ENCODE results near the gene LBX2. TPM values are rescaled to one million over a fixed set of nuclear protein-coding genes. Genes with fewer than 3 reads are reported as not detected.
A peak's percentile ranks its signal among the peaks of the same experiment; 100 is the strongest.

The LBX2 gene
- total RNA-seq, 1 experiment from 2014 or later: 9.6 TPM

DNA sequence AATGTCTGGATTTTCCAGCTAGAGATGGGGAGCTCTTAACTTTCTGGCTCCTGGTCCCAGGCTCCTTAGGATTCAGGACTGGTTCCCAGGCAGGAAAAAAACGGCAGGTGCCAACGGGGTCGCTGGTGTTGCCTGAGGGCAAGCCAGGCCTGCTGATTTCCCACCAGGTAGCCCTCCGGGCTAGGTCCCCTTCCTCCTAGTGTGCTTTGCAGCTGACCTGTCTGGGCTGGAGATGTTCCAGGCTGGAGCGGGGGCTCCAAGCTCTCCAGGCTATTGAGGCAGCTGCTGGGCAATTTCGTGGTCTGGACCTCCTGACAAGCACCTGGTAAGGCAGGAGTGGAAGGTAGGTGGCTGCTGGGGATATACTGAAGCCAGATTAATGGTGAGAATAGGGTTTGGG is 24.9 kb downstream of the LBX2 start:
- no peaks in the 10 kb centered on the region; the same call in 1 of the 2 replicates for H3K4me1 ChIP-seq (ENCODE audit: control insufficient read depth, insufficient read depth, low read length)
- ChIA-PET CTCF (interaction anchor here (0.7 kb wide), 1 partner anchor 734 kb away, joined by 8 read pairs; no protein-coding TSS in a partner anchor), POLR2A (interaction anchor here (0.7 kb wide), 2 partner anchors 16 to 53 kb away, joined by 7 to 9 read pairs; no protein-coding TSS in a partner anchor)
- intact Hi-C loops (cut with micrococcal nuclease; ENCODE audit: unreplicated experiment): no loop called here
- no peak for ATAC-seq
- no peaks in the 10 kb centered on the region for H3K27me3 ChIP-seq (ENCODE audit: control insufficient read depth, insufficient read depth, low read length)
- no peaks in the 10 kb centered on the region for H3K9me3 ChIP-seq (ENCODE audit: control insufficient read depth, insufficient read depth, low read depth, low read length)
- peaks cover 3% of the 10 kb centered on the region; the same call in 1 of the 2 replicates for H3K36me3 ChIP-seq (ENCODE audit: control insufficient read depth, insufficient read depth, low read length)
- in situ Hi-C loops (cut with HindIII; ENCODE audit: low pct_unique_long_range_greater_than_20kb, low sequenced_read_pairs): no loop called here
- BruUV-seq (replicated peaks): no TSS peak
- H3K4me3 ChIP-seq (ENCODE audit: low read depth in 2 of 2, low read length in 2 of 2): no peak overlapping the region
- no peak for DNase-seq (ENCODE audit: low read depth, low spot score)
- TF ChIP-seq POLR2AphosphoS5 (IDR thresholded peaks at IDR 0.05; ENCODE audit: low read depth, low read length) (no peak), SIN3A (IDR thresholded peaks at IDR 0.05; ENCODE audit: borderline replicate concordance, insufficient read depth, low read depth, low read length) (no peak), TCF7L2 (IDR thresholded peaks at IDR 0.05; ENCODE audit: low read depth, low read length) (no peak)
- TF ChIP-seq, protein P1, sequence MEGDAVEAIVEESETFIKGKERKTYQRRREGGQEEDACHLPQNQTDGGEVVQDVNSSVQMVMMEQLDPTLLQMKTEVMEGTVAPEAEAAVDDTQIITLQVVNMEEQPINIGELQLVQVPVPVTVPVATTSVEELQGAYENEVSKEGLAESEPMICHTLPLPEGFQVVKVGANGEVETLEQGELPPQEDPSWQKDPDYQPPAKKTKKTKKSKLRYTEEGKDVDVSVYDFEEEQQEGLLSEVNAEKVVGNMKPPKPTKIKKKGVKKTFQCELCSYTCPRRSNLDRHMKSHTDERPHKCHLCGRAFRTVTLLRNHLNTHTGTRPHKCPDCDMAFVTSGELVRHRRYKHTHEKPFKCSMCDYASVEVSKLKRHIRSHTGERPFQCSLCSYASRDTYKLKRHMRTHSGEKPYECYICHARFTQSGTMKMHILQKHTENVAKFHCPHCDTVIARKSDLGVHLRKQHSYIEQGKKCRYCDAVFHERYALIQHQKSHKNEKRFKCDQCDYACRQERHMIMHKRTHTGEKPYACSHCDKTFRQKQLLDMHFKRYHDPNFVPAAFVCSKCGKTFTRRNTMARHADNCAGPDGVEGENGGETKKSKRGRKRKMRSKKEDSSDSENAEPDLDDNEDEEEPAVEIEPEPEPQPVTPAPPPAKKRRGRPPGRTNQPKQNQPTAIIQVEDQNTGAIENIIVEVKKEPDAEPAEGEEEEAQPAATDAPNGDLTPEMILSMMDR (IDR thresholded peaks at IDR 0.05): no peak
- TF ChIP-seq, protein P2, sequence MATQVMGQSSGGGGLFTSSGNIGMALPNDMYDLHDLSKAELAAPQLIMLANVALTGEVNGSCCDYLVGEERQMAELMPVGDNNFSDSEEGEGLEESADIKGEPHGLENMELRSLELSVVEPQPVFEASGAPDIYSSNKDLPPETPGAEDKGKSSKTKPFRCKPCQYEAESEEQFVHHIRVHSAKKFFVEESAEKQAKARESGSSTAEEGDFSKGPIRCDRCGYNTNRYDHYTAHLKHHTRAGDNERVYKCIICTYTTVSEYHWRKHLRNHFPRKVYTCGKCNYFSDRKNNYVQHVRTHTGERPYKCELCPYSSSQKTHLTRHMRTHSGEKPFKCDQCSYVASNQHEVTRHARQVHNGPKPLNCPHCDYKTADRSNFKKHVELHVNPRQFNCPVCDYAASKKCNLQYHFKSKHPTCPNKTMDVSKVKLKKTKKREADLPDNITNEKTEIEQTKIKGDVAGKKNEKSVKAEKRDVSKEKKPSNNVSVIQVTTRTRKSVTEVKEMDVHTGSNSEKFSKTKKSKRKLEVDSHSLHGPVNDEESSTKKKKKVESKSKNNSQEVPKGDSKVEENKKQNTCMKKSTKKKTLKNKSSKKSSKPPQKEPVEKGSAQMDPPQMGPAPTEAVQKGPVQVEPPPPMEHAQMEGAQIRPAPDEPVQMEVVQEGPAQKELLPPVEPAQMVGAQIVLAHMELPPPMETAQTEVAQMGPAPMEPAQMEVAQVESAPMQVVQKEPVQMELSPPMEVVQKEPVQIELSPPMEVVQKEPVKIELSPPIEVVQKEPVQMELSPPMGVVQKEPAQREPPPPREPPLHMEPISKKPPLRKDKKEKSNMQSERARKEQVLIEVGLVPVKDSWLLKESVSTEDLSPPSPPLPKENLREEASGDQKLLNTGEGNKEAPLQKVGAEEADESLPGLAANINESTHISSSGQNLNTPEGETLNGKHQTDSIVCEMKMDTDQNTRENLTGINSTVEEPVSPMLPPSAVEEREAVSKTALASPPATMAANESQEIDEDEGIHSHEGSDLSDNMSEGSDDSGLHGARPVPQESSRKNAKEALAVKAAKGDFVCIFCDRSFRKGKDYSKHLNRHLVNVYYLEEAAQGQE (IDR thresholded peaks at IDR 0.05; ENCODE audit: insufficient read depth in 1 of 2, low read depth in 2 of 2, low read length in 1 of 2): no peak
- H3K27ac ChIP-seq (ENCODE audit: low read length): no peak overlapping the region

DNA sequence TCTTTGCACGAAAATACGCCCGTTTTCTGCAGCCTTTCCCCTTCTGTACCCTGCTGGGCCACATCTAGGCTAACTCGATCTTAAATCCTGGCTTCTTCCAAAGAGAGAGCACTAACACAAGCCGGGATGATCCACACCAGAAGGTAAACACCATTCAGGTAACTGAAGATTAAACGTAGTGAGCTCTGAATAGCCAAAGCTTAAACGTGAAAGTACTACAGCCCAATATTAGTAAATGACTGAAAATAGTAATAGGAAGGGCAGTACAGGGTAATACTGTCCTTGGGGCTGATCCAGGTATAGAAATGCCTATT is 26.5 kb downstream of the LBX2 start:
- Histone ChIP-seq H3K27ac (ENCODE audit: low read length) (peak overlapping the region; percentile 95), H3K36me3 (ENCODE audit: control insufficient read depth, insufficient read depth, low read length) (peaks cover 3% of the 10 kb centered on the region; the same call in 1 of the 2 replicates), H3K9me3 (ENCODE audit: control insufficient read depth, insufficient read depth, low read depth, low read length) (no peaks in the 10 kb centered on the region), H3K27me3 (ENCODE audit: control insufficient read depth, insufficient read depth, low read length) (no peaks in the 10 kb centered on the region), H3K4me1 (ENCODE audit: control insufficient read depth, insufficient read depth, low read length) (no peaks in the 10 kb centered on the region; the same call in 1 of the 2 replicates), H3K4me3 (ENCODE audit: low read depth in 2 of 2, low read length in 2 of 2) (peak overlapping the region; percentile 70 to 86)
- intact Hi-C loops (cut with micrococcal nuclease; ENCODE audit: unreplicated experiment) (no loop called here), in situ Hi-C loops (cut with HindIII; ENCODE audit: low pct_unique_long_range_greater_than_20kb, low sequenced_read_pairs) (no loop called here)
- POLR2A ChIA-PET: no interaction called here
- no TSS peak for BruUV-seq (replicated peaks)
- CTCF ChIA-PET: interaction anchor here (1.5 kb wide), 1 partner anchor 10 kb away, joined by 6 read pairs; the partner anchor contains the start of genes CCDC142 and TTC31
- DNase-seq (ENCODE audit: low read depth, low spot score) (no peak), ATAC-seq (no peak; the same call in 1 of the 2 replicates)
- TF ChIP-seq TCF7L2 (IDR thresholded peaks at IDR 0.05; ENCODE audit: low read depth, low read length) (no peak), SIN3A (IDR thresholded peaks at IDR 0.05; ENCODE audit: borderline replicate concordance, insufficient read depth, low read depth, low read length) (no peak), POLR2AphosphoS5 (IDR thresholded peaks at IDR 0.05; ENCODE audit: low read depth, low read length) (no peak)
- TF ChIP-seq, protein P1 (IDR thresholded peaks at IDR 0.05): no peak
- TF ChIP-seq, protein P2 (IDR thresholded peaks at IDR 0.05; ENCODE audit: insufficient read depth in 1 of 2, low read depth in 2 of 2, low read length in 1 of 2): no peak

All from Panc1 (cell line).